VCaP (cell line): ENCODE measurements around the gene TMEM59L.

ENCODE experiments used
- H3K27ac ChIP-seq: fragments of 450-650 bp; 2 replicates; pipeline ENCODE4 v1.5.1; 2017
- TF ChIP-seq, protein P1 (sequence below): fragments of 450-650 bp; conservative IDR thresholded peaks from 2 replicates; pipeline ENCODE4 v1.5.1; 2017; ENCODE audit warnings: mild to moderate bottlenecking, moderate library complexity

TMEM59L gene

DNA sequence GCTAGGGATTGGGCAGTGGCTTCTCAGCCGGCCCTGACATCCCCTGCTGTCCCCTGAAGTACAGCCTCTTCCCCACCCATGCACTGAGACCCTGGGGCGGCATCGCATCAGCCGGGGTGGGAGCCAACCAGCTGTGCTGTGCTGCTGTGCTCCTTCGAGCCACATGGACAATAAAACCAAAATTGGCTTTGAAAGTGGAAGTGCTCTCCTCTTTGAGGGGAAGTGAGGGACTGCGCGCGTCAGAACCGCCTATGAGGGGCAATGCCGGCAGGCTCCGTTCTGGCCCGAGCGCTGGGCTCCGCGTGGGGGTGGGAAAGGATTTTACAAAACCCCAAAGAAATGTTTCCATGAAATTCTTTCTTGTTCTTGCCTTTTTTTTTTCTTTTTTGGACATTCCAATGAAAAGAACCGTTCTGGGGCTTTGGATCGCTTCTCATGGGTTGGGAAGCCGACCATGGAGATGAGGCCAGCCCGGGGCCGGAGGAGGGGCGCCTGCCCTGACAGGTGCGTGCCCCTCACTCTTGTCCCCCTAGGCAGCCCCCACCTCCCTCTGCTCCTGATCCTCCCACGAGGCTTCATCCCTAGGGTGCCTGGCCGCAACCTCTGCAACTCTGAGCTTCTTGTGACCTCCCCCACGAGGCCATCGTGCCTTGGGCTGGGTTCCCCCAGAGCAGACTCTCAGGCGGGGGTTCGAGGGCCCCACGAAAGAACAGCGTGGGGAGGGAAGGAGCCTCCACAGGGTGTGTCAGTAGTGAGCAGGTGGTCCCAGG lies 46.8 kb downstream of the TMEM59L start:
- H3K27ac ChIP-seq = no peak overlapping the region
- TF ChIP-seq, protein P1, sequence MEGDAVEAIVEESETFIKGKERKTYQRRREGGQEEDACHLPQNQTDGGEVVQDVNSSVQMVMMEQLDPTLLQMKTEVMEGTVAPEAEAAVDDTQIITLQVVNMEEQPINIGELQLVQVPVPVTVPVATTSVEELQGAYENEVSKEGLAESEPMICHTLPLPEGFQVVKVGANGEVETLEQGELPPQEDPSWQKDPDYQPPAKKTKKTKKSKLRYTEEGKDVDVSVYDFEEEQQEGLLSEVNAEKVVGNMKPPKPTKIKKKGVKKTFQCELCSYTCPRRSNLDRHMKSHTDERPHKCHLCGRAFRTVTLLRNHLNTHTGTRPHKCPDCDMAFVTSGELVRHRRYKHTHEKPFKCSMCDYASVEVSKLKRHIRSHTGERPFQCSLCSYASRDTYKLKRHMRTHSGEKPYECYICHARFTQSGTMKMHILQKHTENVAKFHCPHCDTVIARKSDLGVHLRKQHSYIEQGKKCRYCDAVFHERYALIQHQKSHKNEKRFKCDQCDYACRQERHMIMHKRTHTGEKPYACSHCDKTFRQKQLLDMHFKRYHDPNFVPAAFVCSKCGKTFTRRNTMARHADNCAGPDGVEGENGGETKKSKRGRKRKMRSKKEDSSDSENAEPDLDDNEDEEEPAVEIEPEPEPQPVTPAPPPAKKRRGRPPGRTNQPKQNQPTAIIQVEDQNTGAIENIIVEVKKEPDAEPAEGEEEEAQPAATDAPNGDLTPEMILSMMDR = no peak

DNA sequence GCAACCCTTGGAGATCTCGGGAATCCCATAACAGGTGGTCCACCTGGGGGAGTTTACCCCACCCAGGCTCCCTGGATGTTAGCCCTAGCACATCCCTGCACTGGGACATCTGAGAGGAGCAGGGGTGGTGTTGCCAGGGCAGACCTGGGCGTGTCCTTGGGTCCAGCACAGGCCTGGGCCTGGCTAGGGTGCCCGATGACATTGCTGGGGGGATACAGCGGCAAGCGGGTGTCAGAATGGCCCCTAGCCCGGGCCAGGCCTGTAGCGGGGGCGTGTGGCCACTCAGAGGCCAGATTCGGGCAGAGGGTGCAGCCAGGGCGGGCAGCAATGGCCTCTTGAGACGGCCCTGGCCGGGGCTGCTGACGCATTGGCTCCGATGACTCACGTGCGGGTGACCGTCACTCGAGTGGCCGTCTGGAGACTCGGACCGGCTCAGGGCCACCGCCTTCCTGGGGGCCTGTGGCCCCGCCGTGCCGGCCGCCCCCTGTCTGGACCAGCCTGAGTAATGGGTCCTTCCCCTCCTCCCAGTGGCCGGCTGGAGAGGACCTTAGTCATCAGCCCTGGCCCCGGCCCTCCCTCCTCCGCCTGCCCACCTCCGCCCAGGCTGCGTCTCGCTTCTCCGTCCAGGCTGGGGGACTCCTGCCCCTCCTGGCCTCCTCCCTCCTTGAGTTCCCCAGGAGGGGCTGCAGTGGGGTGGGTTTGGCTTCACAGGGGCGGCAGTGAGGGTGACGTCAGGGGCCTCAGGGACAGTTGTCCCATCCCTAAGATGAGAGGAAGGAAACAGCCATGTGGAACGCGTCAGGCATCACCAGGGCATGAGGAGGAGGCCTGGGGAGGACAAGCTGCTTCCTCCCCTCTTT lies 47.6 kb downstream of the TMEM59L start:
- no peak overlapping the region for H3K27ac ChIP-seq
- TF ChIP-seq, protein P1 = no peak

DNA sequence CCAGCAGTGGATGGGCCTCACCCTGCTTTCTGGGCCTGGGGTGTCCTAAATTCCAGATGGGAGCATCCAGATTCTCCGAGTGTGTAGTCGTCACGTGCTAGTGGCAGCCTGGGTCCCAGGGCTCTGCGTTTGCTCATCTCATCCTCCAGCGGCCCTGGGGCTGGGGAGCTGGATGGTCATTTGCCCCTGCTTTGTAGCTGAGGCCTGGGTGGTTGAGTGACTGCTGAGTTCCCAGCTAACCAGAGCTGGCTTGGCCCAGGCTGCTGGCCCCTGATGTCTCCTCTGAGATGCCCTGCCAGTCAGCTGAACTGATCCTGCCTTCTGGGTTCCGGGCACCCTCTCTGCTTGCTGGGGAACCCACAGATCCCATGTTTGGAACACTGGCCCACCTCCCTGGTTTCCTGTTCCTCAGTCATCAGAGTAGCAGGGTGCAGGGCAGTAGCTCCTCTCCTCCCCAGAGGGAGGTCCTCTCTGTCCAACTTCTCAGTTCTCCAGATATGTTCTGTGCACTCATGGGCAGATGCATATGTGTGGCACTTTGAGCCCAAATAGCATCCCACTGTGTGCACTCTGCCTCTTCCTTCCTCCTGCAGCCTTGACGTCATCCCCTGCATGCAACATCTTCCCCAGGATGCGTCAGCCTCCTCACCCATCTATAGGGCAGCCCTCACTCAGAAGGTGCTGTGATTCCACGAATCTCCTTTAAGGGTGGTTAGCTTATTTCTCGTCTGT lies 48.4 kb downstream of the TMEM59L start:
- H3K27ac ChIP-seq = no peak overlapping the region
- TF ChIP-seq, protein P1 = no peak

DNA sequence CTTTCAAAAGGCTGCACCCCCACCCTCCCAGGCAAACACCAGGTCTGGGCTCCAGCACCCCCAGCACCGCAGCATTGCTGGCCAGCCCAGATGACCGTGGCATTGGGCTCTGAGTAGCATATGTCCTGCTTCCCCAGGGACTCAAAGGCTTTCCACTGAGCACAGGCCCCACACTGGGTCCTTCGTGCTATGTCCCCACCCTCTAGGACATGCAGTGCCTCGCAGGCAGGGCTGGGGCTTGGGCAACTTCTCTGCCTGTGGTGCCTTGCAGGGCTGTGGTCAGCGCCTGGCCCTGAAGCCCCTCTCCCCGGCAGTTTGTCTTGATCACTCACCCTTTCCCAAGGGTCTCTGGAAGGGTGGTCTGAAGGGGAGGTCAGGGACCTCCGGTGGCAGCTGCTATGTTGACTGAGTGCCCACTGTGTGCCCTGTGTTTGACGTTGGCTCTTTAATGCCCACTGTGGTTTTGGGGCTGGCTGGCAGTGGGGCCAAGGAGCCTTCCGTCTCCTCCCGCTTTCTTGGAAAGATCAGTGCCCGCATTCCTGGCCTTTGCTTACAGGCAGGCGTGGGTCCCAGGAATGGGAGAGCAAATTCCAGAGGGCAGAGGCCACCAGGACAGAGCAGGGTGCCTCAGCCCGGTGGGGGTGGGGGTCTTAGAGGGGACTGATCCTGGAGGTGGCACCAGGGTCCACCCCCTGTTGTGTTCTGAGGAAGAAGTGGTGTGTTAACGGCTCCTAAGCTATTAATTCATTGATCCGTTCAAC lies 50.5 kb downstream of the TMEM59L start:
- TF ChIP-seq, protein P1 = no peak
- H3K27ac ChIP-seq = no peak overlapping the region

DNA sequence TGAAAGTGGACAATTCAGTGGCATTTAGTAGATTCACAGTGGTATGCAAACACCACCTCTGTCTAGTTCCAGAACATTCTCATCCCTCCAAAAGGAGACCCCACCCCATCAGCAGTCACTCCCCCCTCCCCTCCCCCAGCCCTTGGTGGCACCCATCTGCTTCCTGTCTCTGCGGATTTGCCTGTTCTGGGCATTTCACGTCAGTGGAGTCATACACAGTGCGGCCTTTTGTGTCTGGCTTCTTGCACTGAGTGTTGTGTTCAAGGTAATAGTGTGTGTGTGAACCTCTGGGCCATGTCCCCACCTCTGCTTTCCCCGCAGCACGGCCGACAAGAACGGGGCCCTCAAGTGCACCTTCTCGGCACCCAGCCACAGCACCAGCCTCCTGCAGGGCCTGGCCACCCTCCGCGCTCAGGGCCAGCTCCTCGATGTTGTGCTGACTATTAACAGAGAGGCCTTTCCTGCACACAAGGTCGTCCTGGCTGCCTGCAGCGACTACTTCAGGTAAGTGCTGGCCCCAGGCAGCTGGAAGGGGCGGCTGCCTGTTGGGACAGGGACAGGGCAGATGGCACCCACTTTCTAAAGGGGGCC lies 51.4 kb downstream of the TMEM59L start:
- no peak overlapping the region for H3K27ac ChIP-seq
- TF ChIP-seq, protein P1 = no peak

DNA sequence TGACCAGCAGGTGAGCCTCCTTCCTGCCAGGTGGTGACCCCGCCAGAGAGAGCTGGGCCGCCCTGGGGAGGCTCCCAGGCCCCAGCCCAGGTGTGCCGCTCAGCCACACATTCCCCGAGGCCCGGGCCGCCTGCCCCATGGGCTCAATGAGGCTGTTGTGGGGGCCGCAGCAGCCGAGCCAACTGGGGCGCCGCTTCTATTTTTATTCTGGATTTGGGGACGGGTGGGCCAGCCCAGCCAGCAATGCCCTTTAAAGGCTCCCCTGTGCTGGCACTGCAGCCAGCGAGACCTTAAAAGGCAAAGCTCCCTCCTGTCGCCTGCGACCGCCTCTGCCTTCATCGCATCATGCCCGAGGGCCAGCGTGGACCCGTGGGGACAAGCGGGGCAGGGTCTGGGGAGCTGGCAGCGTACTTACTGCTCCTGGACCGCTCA lies 53.1 kb downstream of the TMEM59L start:
- no peak overlapping the region for H3K27ac ChIP-seq
- TF ChIP-seq, protein P1 = no peak
